ENCODE results near the gene USP9X.

USP9X gene

GRCh38 chrX:41081821-41082220 lies 3.4 kb upstream of the USP9X start:
- H3K9me2 ChIP-seq (replicated peaks; ENCODE audit: low read depth, low read length): no peaks in the 10 kb centered on the region
- H4K20me1 ChIP-seq (ENCODE audit: insufficient read depth, low read length, poor library complexity, severe bottlenecking): peaks cover 14% of the 10 kb centered on the region
- H3F3A ChIP-seq (ENCODE audit: low read depth): no peaks in the 10 kb centered on the region
- no peak overlapping the region for H3K4me3 ChIP-seq (ENCODE audit: low read length, poor library complexity, severe bottlenecking)
- H3K27me3 ChIP-seq (ENCODE audit: insufficient read depth, low read length, poor library complexity, severe bottlenecking): no peaks in the 10 kb centered on the region
- no peaks in the 10 kb centered on the region for H3K4me1 ChIP-seq (ENCODE audit: insufficient read depth, low read length, poor library complexity, severe bottlenecking)
- no peak for TF ChIP-seq EZH2phosphoT487 (IDR thresholded peaks at IDR 0.05; ENCODE audit: borderline replicate concordance)
- no peak for TF ChIP-seq CTCF (conservative IDR thresholded peaks at IDR 0.05; ENCODE audit: low read length)
- no peak overlapping the region for H3K9ac ChIP-seq (ENCODE audit: low read depth, low read length, poor library complexity, severe bottlenecking)
- H2AFZ ChIP-seq (ENCODE audit: low read length): no peak overlapping the region
- no peaks in the 10 kb centered on the region for H3K36me3 ChIP-seq (ENCODE audit: insufficient read depth, low read length)
- no peak overlapping the region for H3K4me2 ChIP-seq (ENCODE audit: low read depth, low read length, poor library complexity, severe bottlenecking)
- no peaks in the 10 kb centered on the region for H3K9me3 ChIP-seq (ENCODE audit: insufficient read depth, low read depth, low read length)
- H3K79me2 ChIP-seq (ENCODE audit: insufficient read depth, low read length): peaks cover 13% of the 10 kb centered on the region

GRCh38 chrX:41082783-41083182 lies 2.5 kb upstream of the USP9X start:
- no peak overlapping the region for H3K9ac ChIP-seq (ENCODE audit: low read depth, low read length, poor library complexity, severe bottlenecking)
- H3K4me2 ChIP-seq (ENCODE audit: low read depth, low read length, poor library complexity, severe bottlenecking): no peak overlapping the region
- no peak overlapping the region for H2AFZ ChIP-seq (ENCODE audit: low read length)
- no peaks in the 10 kb centered on the region for H3K27me3 ChIP-seq (ENCODE audit: insufficient read depth, low read length, poor library complexity, severe bottlenecking)
- no peaks in the 10 kb centered on the region for H3K9me2 ChIP-seq (replicated peaks; ENCODE audit: low read depth, low read length)
- no peak overlapping the region for H3K4me3 ChIP-seq (ENCODE audit: low read length, poor library complexity, severe bottlenecking)
- H3K9me3 ChIP-seq (ENCODE audit: insufficient read depth, low read depth, low read length): no peaks in the 10 kb centered on the region
- no peak for TF ChIP-seq CTCF (conservative IDR thresholded peaks at IDR 0.05; ENCODE audit: low read length)
- TF ChIP-seq EZH2phosphoT487 (IDR thresholded peaks at IDR 0.05; ENCODE audit: borderline replicate concordance): no peak
- H4K20me1 ChIP-seq (ENCODE audit: insufficient read depth, low read length, poor library complexity, severe bottlenecking): peaks cover 24% of the 10 kb centered on the region
- no peaks in the 10 kb centered on the region for H3F3A ChIP-seq (ENCODE audit: low read depth)
- H3K79me2 ChIP-seq (ENCODE audit: insufficient read depth, low read length): peaks cover 23% of the 10 kb centered on the region
- no peaks in the 10 kb centered on the region for H3K36me3 ChIP-seq (ENCODE audit: insufficient read depth, low read length)
- H3K4me1 ChIP-seq (ENCODE audit: insufficient read depth, low read length, poor library complexity, severe bottlenecking): no peaks in the 10 kb centered on the region

- Histone ChIP-seq H3K36me3 (ENCODE audit: insufficient read depth, low read length) (no peaks in the 10 kb centered on the region), H3K9me2 (replicated peaks; ENCODE audit: low read depth, low read length) (no peaks in the 10 kb centered on the region), H3K4me1 (ENCODE audit: insufficient read depth, low read length, poor library complexity, severe bottlenecking) (peaks cover under 1% of the 10 kb centered on the region), H3K79me2 (ENCODE audit: insufficient read depth, low read length) (peaks cover 37% of the 10 kb centered on the region), H3K9me3 (ENCODE audit: insufficient read depth, low read depth, low read length) (no peaks in the 10 kb centered on the region), H3K4me2 (ENCODE audit: low read depth, low read length, poor library complexity, severe bottlenecking) (peak overlapping the region; percentile 81), H3K4me3 (ENCODE audit: low read length, poor library complexity, severe bottlenecking) (peak overlapping the region; percentile 80), H3F3A (ENCODE audit: low read depth) (no peaks in the 10 kb centered on the region), H3K27me3 (ENCODE audit: insufficient read depth, low read length, poor library complexity, severe bottlenecking) (no peaks in the 10 kb centered on the region), H3K9ac (ENCODE audit: low read depth, low read length, poor library complexity, severe bottlenecking) (peak overlapping the region; percentile 96), H4K20me1 (ENCODE audit: insufficient read depth, low read length, poor library complexity, severe bottlenecking) (peaks cover 36% of the 10 kb centered on the region), H2AFZ (ENCODE audit: low read length) (peak overlapping the region; percentile 84)
- no peak for TF ChIP-seq CTCF (conservative IDR thresholded peaks at IDR 0.05; ENCODE audit: low read length)
- TF ChIP-seq EZH2phosphoT487 (IDR thresholded peaks at IDR 0.05; ENCODE audit: borderline replicate concordance): no peak
Measured at GRCh38 chrX:41084044-41084892, 977 bp upstream of the USP9X start.
